22Rv1 (cell line): Measurements from ENCODE around the gene DNAI2.

Experiments used
- CTCF ChIP-seq: fragments of 450-650 bp; IDR thresholded peaks from 2 replicates; pipeline ENCODE4 v1.5.1; 2017; ENCODE audit warnings: mild to moderate bottlenecking
- ZFX ChIP-seq: fragments of 450-650 bp; IDR thresholded peaks from 2 replicates; pipeline ENCODE4 v1.6.1; 2017; ENCODE audit warnings: antibody characterized with exemption, borderline replicate concordance

- no peak for TF ChIP-seq CTCF
- TF ChIP-seq ZFX: no peak
Observed at GRCh38 chr17:74227271-74228080, 46.6 kb upstream of the DNAI2 start.
